HG02938 (cell line): ENCODE results near the gene TREH.

Source experiments
- ATAC-seq: cut with Tn5 transposase; IDR thresholded peaks from one replicate; pipeline ENCODE4 v1.9.1; 2021; ENCODE audit warnings: mild to moderate bottlenecking, moderate library complexity; ENCODE audit not compliant: unreplicated experiment

The TREH gene

GRCh38 chr11:118670063-118670462, 9.4 kb downstream of the TREH start:
- no peak for ATAC-seq

- no peak for ATAC-seq
Measured at GRCh38 chr11:118666371-118666770, 13.1 kb downstream of the TREH start.

- ATAC-seq = no peak
Measured at GRCh38 chr11:118663902-118664301, 15.5 kb downstream of the TREH start.

- no peak for ATAC-seq
Measured at GRCh38 chr11:118663381-118663780, 16.1 kb downstream of the TREH start.

- ATAC-seq = no peak
Measured at GRCh38 chr11:118662401-118663271, 16.8 kb downstream of the TREH start.

GRCh38 chr11:118661425-118662301, 17.8 kb downstream of the TREH start:
- no peak for ATAC-seq

GRCh38 chr11:118660681-118661424, 18.6 kb downstream of the TREH start:
- ATAC-seq = no peak

GRCh38 chr11:118659953-118660680, 19.3 kb downstream of the TREH start:
- no peak for ATAC-seq

- ATAC-seq = no peak
Measured at GRCh38 chr11:118659314-118659952, 20.0 kb downstream of the TREH start.

- ATAC-seq = no peak
Measured at GRCh38 chr11:118658429-118659313, 20.8 kb downstream of the TREH start.

GRCh38 chr11:118657709-118658428, 21.6 kb downstream of the TREH start:
- no peak for ATAC-seq

GRCh38 chr11:118657238-118657637, 22.2 kb downstream of the TREH start:
- ATAC-seq = no peak

GRCh38 chr11:118656563-118657165, 22.8 kb downstream of the TREH start:
- ATAC-seq = no peak

- no peak for ATAC-seq
Measured at GRCh38 chr11:118655486-118656190, 23.8 kb downstream of the TREH start.

- ATAC-seq = no peak
Measured at GRCh38 chr11:118653684-118654390, 25.6 kb downstream of the TREH start.

- no peak for ATAC-seq
Measured at GRCh38 chr11:118652681-118653181, 26.7 kb downstream of the TREH start.
